HEK293 (cell line): ENCODE data around the gene PKN1.

ENCODE experiments used
- CTCF ChIA-PET: fragments of 350-600 bp; formaldehyde crosslinking; extraction: SDS; loops from one replicate; lab custom pipeline; 2021; ENCODE audit warnings: antibody characterized with exemption; lab: Yijun Ruan, JAX
- POLR2A ChIA-PET: fragments of 300-600 bp; formaldehyde crosslinking; extraction: SDS; loops from one replicate; lab custom pipeline; 2020; ENCODE audit warnings: antibody characterized with exemption, inconsistent platforms; lab: Yijun Ruan, JAX
- H3K27ac ChIP-seq: fragments of 200-500 bp; sonication (Bioruptor generic); 2 replicates; pipeline ENCODE4 v1.5.1; 2014; ENCODE audit warnings: low read depth, low read length, control low read depth, inconsistent platforms; ENCODE audit errors: extremely low read depth
- H3K36me3 ChIP-seq, 2 experiments: fragments of 200-500 bp in 1 of 2; sonication (Bioruptor generic) in 1 of 2; 1 replicate in 1 of 2; 2 replicates in 1 of 2; pipeline ENCODE4 v1.5.1; 2014 to 2017; ENCODE audit warnings: inconsistent platforms in 2 of 2, low read length in 2 of 2; ENCODE audit not compliant: control insufficient read depth in 2 of 2, insufficient read depth in 1 of 2
- H3K4me1 ChIP-seq: fragments of 200-500 bp; sonication (Bioruptor generic); 2 replicates; pipeline ENCODE4 v1.5.1; 2014; ENCODE audit warnings: mild to moderate bottlenecking, low read length, inconsistent platforms; ENCODE audit not compliant: control insufficient read depth, insufficient read depth
- H3K4me3 ChIP-seq: 2 replicates; pipeline ENCODE4 v1.5.1; 2011; ENCODE audit warnings: low read depth, mild to moderate bottlenecking, control low read depth, low read length, moderate library complexity
- H3K9me3 ChIP-seq: fragments of 200-500 bp; sonication (Bioruptor generic); 2 replicates; pipeline ENCODE4 v1.5.1; 2014; ENCODE audit warnings: low read depth, low read length, inconsistent platforms; ENCODE audit not compliant: control insufficient read depth, insufficient read depth
- EGR2 ChIP-seq: fragments of 450-650 bp; formaldehyde crosslinking; IDR thresholded peaks from 2 replicates; pipeline ENCODE4 v1.5.1; 2016; ENCODE audit warnings: low read depth, missing biosample characterization, missing genetic modification characterization
- KLF16 ChIP-seq: fragments of 450-650 bp; formaldehyde crosslinking; IDR thresholded peaks from 2 replicates; pipeline ENCODE4 v1.5.1; 2017; ENCODE audit warnings: missing biosample characterization, missing genetic modification characterization
- KLF9 ChIP-seq: fragments of 450-650 bp; formaldehyde crosslinking; IDR thresholded peaks from 2 replicates; pipeline ENCODE4 v1.5.1; 2016; ENCODE audit warnings: missing biosample characterization, missing genetic modification characterization, low read depth
- MZF1 ChIP-seq: fragments of 450-650 bp; formaldehyde crosslinking; IDR thresholded peaks from 2 replicates; pipeline ENCODE4 v1.5.1; 2017; ENCODE audit warnings: missing biosample characterization, missing genetic modification characterization, borderline replicate concordance
- ZBTB17 ChIP-seq: fragments of 450-650 bp; formaldehyde crosslinking; IDR thresholded peaks from 2 replicates; pipeline ENCODE4 v1.5.1; 2016; ENCODE audit warnings: missing biosample characterization, missing genetic modification characterization
- ZFHX2 ChIP-seq: fragments of 450-650 bp; formaldehyde crosslinking; conservative IDR thresholded peaks from 2 replicates; pipeline ENCODE4 v1.5.1; 2016; ENCODE audit warnings: missing biosample characterization, missing genetic modification characterization
- ZNF133 ChIP-seq: fragments of 450-650 bp; formaldehyde crosslinking; IDR thresholded peaks from 2 replicates; pipeline ENCODE4 v1.5.1; 2016; ENCODE audit warnings: missing biosample characterization, missing genetic modification characterization
- ZNF138 ChIP-seq: fragments of 450-650 bp; formaldehyde crosslinking; IDR thresholded peaks from 2 replicates; pipeline ENCODE4 v1.5.1; 2016; ENCODE audit warnings: missing biosample characterization, missing genetic modification characterization, borderline replicate concordance
- ZNF184 ChIP-seq: fragments of 450-650 bp; IDR thresholded peaks from 2 replicates; pipeline ENCODE4 v1.5.1; 2018; ENCODE audit warnings: missing biosample characterization, mild to moderate bottlenecking, missing genetic modification characterization
- ZNF2 ChIP-seq: fragments of 450-650 bp; formaldehyde crosslinking; IDR thresholded peaks from 2 replicates; pipeline ENCODE4 v1.5.1; 2016; ENCODE audit warnings: missing biosample characterization, missing genetic modification characterization
- ZNF23 ChIP-seq: fragments of 450-650 bp; formaldehyde crosslinking; IDR thresholded peaks from 2 replicates; pipeline ENCODE4 v1.5.1; 2016; ENCODE audit warnings: missing biosample characterization, missing genetic modification characterization, borderline replicate concordance
- ZNF248 ChIP-seq: fragments of 450-650 bp; formaldehyde crosslinking; IDR thresholded peaks from 2 replicates; pipeline ENCODE4 v1.5.1; 2017; ENCODE audit warnings: missing biosample characterization, missing genetic modification characterization
- ZNF274 ChIP-seq, 2 experiments: fragments of 200-500 bp in 1 of 2; fragments of 450-650 bp in 1 of 2; sonication (Bioruptor generic) in 1 of 2; formaldehyde crosslinking in 1 of 2; IDR thresholded peaks; 2 replicates each; pipeline versions ENCODE4 v1.5.1 to v1.6.1; 2014 to 2016; ENCODE audit warnings: borderline replicate concordance in 1 of 2, inconsistent platforms in 1 of 2, low read length in 1 of 2, missing biosample characterization in 1 of 2, missing genetic modification characterization in 1 of 2
- ZNF391 ChIP-seq: fragments of 450-650 bp; formaldehyde crosslinking; IDR thresholded peaks from 2 replicates; pipeline ENCODE4 v1.5.1; 2016; ENCODE audit warnings: low read depth, missing biosample characterization, missing genetic modification characterization, borderline replicate concordance
- ZNF560 ChIP-seq: fragments of 450-650 bp; formaldehyde crosslinking; IDR thresholded peaks from 2 replicates; pipeline ENCODE4 v1.5.1; 2017; ENCODE audit warnings: missing biosample characterization, missing genetic modification characterization, borderline replicate concordance
- ZNF654 ChIP-seq: fragments of 450-650 bp; formaldehyde crosslinking; IDR thresholded peaks from 2 replicates; pipeline ENCODE4 v1.5.1; 2016; ENCODE audit warnings: low read depth, missing biosample characterization, missing genetic modification characterization
- ZSCAN16 ChIP-seq: fragments of 450-650 bp; formaldehyde crosslinking; IDR thresholded peaks from 2 replicates; pipeline ENCODE4 v1.5.1; 2016; ENCODE audit warnings: missing biosample characterization, missing genetic modification characterization
- TF ChIP-seq, protein P1 (sequence below): fragments of 450-650 bp; formaldehyde crosslinking; IDR thresholded peaks from 2 replicates; pipeline ENCODE4 v1.5.1; 2016; ENCODE audit warnings: missing biosample characterization, missing genetic modification characterization
- TF ChIP-seq, protein P2 (sequence below): fragments of 450-650 bp; formaldehyde crosslinking; IDR thresholded peaks from 2 replicates; pipeline ENCODE4 v1.5.0; 2017; ENCODE audit warnings: missing biosample characterization, missing genetic modification characterization, borderline replicate concordance
- TF ChIP-seq, protein P3 (sequence below): fragments of 450-650 bp; formaldehyde crosslinking; IDR thresholded peaks from 2 replicates; pipeline ENCODE4 v1.5.1; 2016; ENCODE audit warnings: missing biosample characterization, missing genetic modification characterization

PKN1 gene

DNA sequence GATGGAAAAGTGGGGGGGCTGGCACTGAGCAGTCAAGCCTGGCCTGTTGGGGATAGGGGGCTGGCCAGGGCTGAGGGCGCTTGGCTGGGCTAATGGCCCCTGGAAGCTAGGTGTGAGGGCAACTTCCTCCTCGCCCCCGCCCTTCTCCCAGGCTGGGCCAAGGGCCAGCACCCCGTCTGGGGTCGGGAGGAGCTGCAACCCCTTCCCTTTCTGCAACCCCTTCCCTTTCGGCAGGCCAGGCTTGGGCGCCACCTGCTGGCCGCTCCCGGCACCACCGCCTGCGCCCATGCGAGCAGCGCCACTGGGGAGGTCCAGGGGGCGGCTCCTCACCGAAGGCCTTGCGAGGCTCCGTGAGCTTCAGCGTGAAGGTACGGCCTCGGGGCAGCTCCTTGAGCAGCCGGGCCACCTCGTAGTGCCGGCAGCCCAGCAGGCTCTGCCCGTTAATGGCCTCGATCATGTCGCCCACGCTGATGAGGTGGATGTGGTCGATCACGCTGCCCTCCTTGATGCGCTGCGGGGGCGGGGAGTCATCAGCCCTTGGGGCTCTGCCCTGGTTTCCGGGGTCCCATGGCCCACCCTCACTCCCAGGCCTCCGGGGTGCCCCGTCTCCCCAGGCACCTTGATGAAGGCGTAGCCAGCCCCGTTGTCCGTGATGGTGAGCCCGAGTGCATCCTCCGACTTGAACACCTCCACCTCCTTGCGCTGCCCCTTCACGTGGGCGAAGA lies 47.0 kb downstream of the PKN1 start (continued):
- TF ChIP-seq ZNF2 (tag by site-specific recombination) (0 out of 2 replicates have a peak, but pooled peaks have one; percentile 41), ZNF391 (no peak), ZSCAN16 (tag by site-specific recombination) (no peak), ZNF654 (tag by site-specific recombination) (peak; percentile 35), ZNF184 (tag by site-specific recombination) (no peak), ZNF560 (no peak), KLF9 (no peak), ZFHX2 (peak; percentile 85), ZNF274 (IDR thresholded peaks at IDR 0.05; ENCODE audit: low read length) (no peak), ZNF274 (tag by site-specific recombination; IDR thresholded peaks at IDR 0.05; ENCODE audit: borderline replicate concordance) (no peak), ZBTB17 (tag by site-specific recombination) (peak; percentile 49), ZNF248 (tag by site-specific recombination) (no peak), KLF16 (tag by site-specific recombination) (no peak), ZNF133 (tag by site-specific recombination) (no peak), ZNF23 (tag by site-specific recombination) (no peak)
- TF ChIP-seq, protein P1, sequence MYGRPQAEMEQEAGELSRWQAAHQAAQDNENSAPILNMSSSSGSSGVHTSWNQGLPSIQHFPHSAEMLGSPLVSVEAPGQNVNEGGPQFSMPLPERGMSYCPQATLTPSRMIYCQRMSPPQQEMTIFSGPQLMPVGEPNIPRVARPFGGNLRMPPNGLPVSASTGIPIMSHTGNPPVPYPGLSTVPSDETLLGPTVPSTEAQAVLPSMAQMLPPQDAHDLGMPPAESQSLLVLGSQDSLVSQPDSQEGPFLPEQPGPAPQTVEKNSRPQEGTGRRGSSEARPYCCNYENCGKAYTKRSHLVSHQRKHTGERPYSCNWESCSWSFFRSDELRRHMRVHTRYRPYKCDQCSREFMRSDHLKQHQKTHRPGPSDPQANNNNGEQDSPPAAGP, result 0 out of 2 replicates have a peak, but pooled peaks have one; percentile 62
- TF ChIP-seq, all 188 proteins: peak for 20

DNA sequence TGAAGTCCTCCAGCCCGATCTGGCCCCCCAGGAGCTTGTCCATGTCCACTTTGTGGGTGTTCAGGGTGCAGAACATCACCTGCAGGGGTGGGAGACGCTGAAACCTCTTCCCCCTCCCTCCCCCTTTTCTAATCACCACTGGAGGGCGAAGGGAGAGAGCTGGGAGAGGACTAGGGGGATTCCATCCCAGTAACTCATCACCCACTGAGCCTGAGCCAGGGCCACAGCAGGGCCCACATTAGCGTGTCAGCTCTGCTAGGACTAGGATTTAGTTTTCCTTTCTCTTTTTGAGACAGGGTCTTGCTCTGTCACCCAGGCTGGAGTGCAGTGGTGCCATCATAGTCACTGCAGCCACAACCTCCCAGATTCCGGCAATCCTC lies 47.6 kb downstream of the PKN1 start:
- TF ChIP-seq EGR2 (tag by site-specific recombination), result 0 out of 2 replicates have a peak, but pooled peaks have one; percentile 11
- TF ChIP-seq MZF1 (tag by site-specific recombination), result no peak
- TF ChIP-seq, protein P2, sequence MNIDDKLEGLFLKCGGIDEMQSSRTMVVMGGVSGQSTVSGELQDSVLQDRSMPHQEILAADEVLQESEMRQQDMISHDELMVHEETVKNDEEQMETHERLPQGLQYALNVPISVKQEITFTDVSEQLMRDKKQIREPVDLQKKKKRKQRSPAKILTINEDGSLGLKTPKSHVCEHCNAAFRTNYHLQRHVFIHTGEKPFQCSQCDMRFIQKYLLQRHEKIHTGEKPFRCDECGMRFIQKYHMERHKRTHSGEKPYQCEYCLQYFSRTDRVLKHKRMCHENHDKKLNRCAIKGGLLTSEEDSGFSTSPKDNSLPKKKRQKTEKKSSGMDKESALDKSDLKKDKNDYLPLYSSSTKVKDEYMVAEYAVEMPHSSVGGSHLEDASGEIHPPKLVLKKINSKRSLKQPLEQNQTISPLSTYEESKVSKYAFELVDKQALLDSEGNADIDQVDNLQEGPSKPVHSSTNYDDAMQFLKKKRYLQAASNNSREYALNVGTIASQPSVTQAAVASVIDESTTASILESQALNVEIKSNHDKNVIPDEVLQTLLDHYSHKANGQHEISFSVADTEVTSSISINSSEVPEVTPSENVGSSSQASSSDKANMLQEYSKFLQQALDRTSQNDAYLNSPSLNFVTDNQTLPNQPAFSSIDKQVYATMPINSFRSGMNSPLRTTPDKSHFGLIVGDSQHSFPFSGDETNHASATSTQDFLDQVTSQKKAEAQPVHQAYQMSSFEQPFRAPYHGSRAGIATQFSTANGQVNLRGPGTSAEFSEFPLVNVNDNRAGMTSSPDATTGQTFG, result no peak
- TF ChIP-seq, protein P3, sequence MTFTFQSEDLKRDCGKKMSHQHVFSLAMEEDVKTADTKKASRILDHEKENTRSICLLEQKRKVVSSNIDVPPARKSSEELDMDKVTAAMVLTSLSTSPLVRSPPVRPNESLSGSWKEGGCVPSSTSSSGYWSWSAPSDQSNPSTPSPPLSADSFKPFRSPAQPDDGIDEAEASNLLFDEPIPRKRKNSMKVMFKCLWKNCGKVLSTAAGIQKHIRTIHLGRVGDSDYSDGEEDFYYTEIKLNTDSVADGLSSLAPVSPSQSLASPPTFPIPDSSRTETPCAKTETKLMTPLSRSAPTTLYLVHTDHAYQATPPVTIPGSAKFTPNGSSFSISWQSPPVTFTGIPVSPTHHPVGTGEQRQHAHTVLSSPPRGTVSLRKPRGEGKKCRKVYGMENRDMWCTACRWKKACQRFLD (tag by site-specific recombination), result no peak
- no peak for TF ChIP-seq ZNF138
- ChIA-PET CTCF (interaction anchor here (0.6 to 3.2 kb wide), 25 partner anchors 8 to 344 kb away, joined by 3 to 23 read pairs (median 3); partner anchors contain the start of genes ASF1B, DDX39A and GIPC1), POLR2A (interaction anchor here (1.0 kb wide), 1 partner anchor 37 kb away, joined by 3 read pairs; the partner anchor contains the start of gene DNAJB1)
- Histone ChIP-seq H3K9me3 (no peaks in the 10 kb centered on the region), H3K27ac (no peak overlapping the region), H3K4me3 (no peak overlapping the region), H3K36me3 (peaks cover 4 to 40% of the 10 kb centered on the region in 2 experiments; a peak in 2 of 3 replicates), H3K4me1 (no peaks in the 10 kb centered on the region; the same call in 1 of the 2 replicates)
